Adipocyte (in vitro differentiated cells): ENCODE measurements around the gene BAD.

Source experiments
- DNase-seq: peaks from one replicate; pipeline ENCODE4 v3.0.0-alpha.2; 2015; ENCODE audit warnings: low read depth
- H3K27me3 ChIP-seq: replicated peaks from 2 replicates; pipeline ENCODE4 v1.7.0; 2013; ENCODE audit warnings: mild to moderate bottlenecking, low read length, moderate library complexity; ENCODE audit not compliant: control insufficient read depth, insufficient read depth
- H3K36me3 ChIP-seq: 2 replicates; pipeline ENCODE4 v1.7.0; 2013; ENCODE audit warnings: low read length, mild to moderate bottlenecking, moderate library complexity; ENCODE audit not compliant: control insufficient read depth, insufficient read depth, severe bottlenecking
- H3K4me1 ChIP-seq: 2 replicates; pipeline ENCODE4 v1.7.0; 2013; ENCODE audit warnings: mild to moderate bottlenecking, low read length, moderate library complexity; ENCODE audit not compliant: control insufficient read depth, insufficient read depth
- H3K4me3 ChIP-seq: 2 replicates; pipeline ENCODE4 v1.7.0; 2013; ENCODE audit warnings: mild to moderate bottlenecking, low read length, moderate library complexity
- H3K9ac ChIP-seq: 2 replicates; pipeline ENCODE4 v1.7.0; 2013; ENCODE audit warnings: mild to moderate bottlenecking, low read length, moderate library complexity
- H3K9me3 ChIP-seq: 2 replicates; pipeline ENCODE4 v1.7.0; 2013; ENCODE audit warnings: mild to moderate bottlenecking, low read length, moderate library complexity; ENCODE audit not compliant: control insufficient read depth

Gene BAD

GRCh38 chr11:64258356-64258755 lies 26.1 kb downstream of the BAD start:
- H3K9me3 ChIP-seq: no peaks in the 10 kb centered on the region
- DNase-seq: no peak
- no peaks in the 10 kb centered on the region for H3K27me3 ChIP-seq
- H3K4me3 ChIP-seq: no peak overlapping the region
- H3K9ac ChIP-seq: no peak overlapping the region
- H3K36me3 ChIP-seq: peaks cover 66% of the 10 kb centered on the region
- peaks cover 3% of the 10 kb centered on the region for H3K4me1 ChIP-seq

GRCh38 chr11:64256300-64256699 lies 28.2 kb downstream of the BAD start:
- H3K4me1 ChIP-seq: peaks cover 15% of the 10 kb centered on the region
- peaks cover 46% of the 10 kb centered on the region for H3K36me3 ChIP-seq
- no peak overlapping the region for H3K4me3 ChIP-seq
- no peaks in the 10 kb centered on the region for H3K9me3 ChIP-seq
- no peak overlapping the region for H3K9ac ChIP-seq
- no peak for DNase-seq
- no peaks in the 10 kb centered on the region for H3K27me3 ChIP-seq

- Histone ChIP-seq H3K9me3 (no peaks in the 10 kb centered on the region), H3K9ac (no peak overlapping the region), H3K4me1 (peaks cover 18% of the 10 kb centered on the region), H3K4me3 (no peak overlapping the region), H3K27me3 (no peaks in the 10 kb centered on the region), H3K36me3 (peaks cover 44% of the 10 kb centered on the region)
- no peak for DNase-seq
Observed at GRCh38 chr11:64255135-64256128, 29.0 kb downstream of the BAD start.

- Histone ChIP-seq H3K4me3 (no peak overlapping the region), H3K4me1 (peaks cover 21% of the 10 kb centered on the region), H3K9me3 (no peaks in the 10 kb centered on the region), H3K9ac (no peak overlapping the region), H3K36me3 (peaks cover 36% of the 10 kb centered on the region), H3K27me3 (no peaks in the 10 kb centered on the region)
- DNase-seq: no peak
Observed at GRCh38 chr11:64254326-64254725, 30.1 kb downstream of the BAD start.

GRCh38 chr11:64253481-64253880 lies 31.0 kb downstream of the BAD start:
- Histone ChIP-seq H3K4me3 (no peak overlapping the region), H3K9me3 (no peaks in the 10 kb centered on the region), H3K9ac (peak overlapping the region; percentile 42), H3K27me3 (no peaks in the 10 kb centered on the region), H3K4me1 (peaks cover 21% of the 10 kb centered on the region), H3K36me3 (peaks cover 27% of the 10 kb centered on the region)
- no peak for DNase-seq

GRCh38 chr11:64253043-64253442 lies 31.4 kb downstream of the BAD start:
- peaks cover 23% of the 10 kb centered on the region for H3K36me3 ChIP-seq
- no peaks in the 10 kb centered on the region for H3K9me3 ChIP-seq
- no peaks in the 10 kb centered on the region for H3K27me3 ChIP-seq
- DNase-seq: no peak
- H3K4me1 ChIP-seq: peaks cover 24% of the 10 kb centered on the region
- no peak overlapping the region for H3K4me3 ChIP-seq
- peak overlapping the region; percentile 42 for H3K9ac ChIP-seq

- no peaks in the 10 kb centered on the region for H3K9me3 ChIP-seq
- peaks cover 17% of the 10 kb centered on the region for H3K36me3 ChIP-seq
- H3K4me3 ChIP-seq: peak overlapping the region; percentile 93
- H3K4me1 ChIP-seq: peaks cover 29% of the 10 kb centered on the region
- H3K27me3 ChIP-seq: no peaks in the 10 kb centered on the region
- DNase-seq: peak; percentile 49
- H3K9ac ChIP-seq: peak overlapping the region; percentile 92
Observed at GRCh38 chr11:64252003-64252872, 32.2 kb downstream of the BAD start.

- Histone ChIP-seq H3K36me3 (peaks cover 17% of the 10 kb centered on the region), H3K4me3 (peak overlapping the region; percentile 93), H3K4me1 (peaks cover 29% of the 10 kb centered on the region), H3K27me3 (no peaks in the 10 kb centered on the region), H3K9ac (peak overlapping the region; percentile 92), H3K9me3 (no peaks in the 10 kb centered on the region)
- DNase-seq: no peak
Observed at GRCh38 chr11:64251753-64252002, 32.8 kb downstream of the BAD start.

GRCh38 chr11:64251016-64251752 lies 33.3 kb downstream of the BAD start, which contains the start of gene PLCB3:
TSS of gene PLCB3 (plus strand) at chr11:64251530. CDS start at chr11:64251650, 120 bp downstream.
- peak; percentile 84 for DNase-seq
- H3K27me3 ChIP-seq: no peaks in the 10 kb centered on the region
- H3K36me3 ChIP-seq: peaks cover 12% of the 10 kb centered on the region

GRCh38 chr11:64250415-64251015 lies 34.0 kb downstream of the BAD start:
- peak overlapping the region; percentile 79 for H3K9ac ChIP-seq
- peak overlapping the region; percentile 81 for H3K4me3 ChIP-seq
- H3K9me3 ChIP-seq: no peaks in the 10 kb centered on the region
- DNase-seq: no peak
- no peaks in the 10 kb centered on the region for H3K27me3 ChIP-seq
- peaks cover 5% of the 10 kb centered on the region for H3K36me3 ChIP-seq
- H3K4me1 ChIP-seq: peaks cover 29% of the 10 kb centered on the region

More at GRCh38 chr11:64251016-64251752, 33.3 kb downstream of the BAD start, which contains the start of gene PLCB3:
- H3K4me3 ChIP-seq: peak within 1 kb of the TSS; percentile 93
- H3K4me1 ChIP-seq: peaks cover 29% of the 10 kb centered on the region
- no peaks in the 10 kb centered on the region for H3K9me3 ChIP-seq
- H3K9ac ChIP-seq: peak within 1 kb of the TSS; percentile 92
